Measurements from ENCODE around the gene MTHFD1L. TPM values are rescaled to one million over a fixed set of nuclear protein-coding genes. Genes with fewer than 3 reads are reported as not detected.

The MTHFD1L gene
- total and polyA plus RNA-seq, 2 of the 8 experiments (the other 6 are each of a cell fraction or from before 2014, with no cell fraction given), result 29.2 to 105 TPM

- 86% methylated on average over 6 of the region's 6 CpGs; no CpG with 5 or more reads in 1 of the 2 experiments for WGBS, 2 experiments (ENCODE audit: extremely low coverage in 1 of 2, insufficient coverage in 1 of 2, insufficient read length in 1 of 2, insufficient replicate concordance in 2 of 2, low coverage in 1 of 2, low lambda C conversion rate in 2 of 2, missing lambda C conversion rate in 1 of 2)
- Histone ChIP-seq H2AK5ac (ENCODE audit: low read depth, low read length) (no peak overlapping the region), H3K79me2 (ENCODE audit: control insufficient read depth in 1 of 2, insufficient read depth in 2 of 2, low read length in 2 of 2) (no peaks in the 10 kb centered on the region), H3K27me3 (replicated peaks in 1 of 4; ENCODE audit: control insufficient read depth in 3 of 4, extremely low read depth in 1 of 4, insufficient read depth in 3 of 4, low read length in 3 of 4) (no peaks in the 10 kb centered on the region), H2AFZ (ENCODE audit: low read length) (no peak overlapping the region), H2BK12ac (ENCODE audit: low read depth, low read length) (no peak overlapping the region), H4K5ac (ENCODE audit: insufficient read length, low read depth, low read length) (no peak overlapping the region), H2BK120ac (replicated peaks; ENCODE audit: low read depth, low read length) (no peak overlapping the region), H3K9ac (replicated peaks in 1 of 4; ENCODE audit: extremely low read depth in 1 of 4, low read depth in 3 of 4, low read length in 3 of 4) (no peak overlapping the region), H3K4me3 (ENCODE audit: extremely low read depth in 1 of 4, insufficient read depth in 2 of 4, low read depth in 3 of 4, low read length in 4 of 4) (no peak overlapping the region), H4K20me1 (replicated peaks in 1 of 2; ENCODE audit: control insufficient read depth in 1 of 2, insufficient read depth in 2 of 2, low read length in 2 of 2) (no peaks in the 10 kb centered on the region), H4K91ac (replicated peaks; ENCODE audit: insufficient read length, low read length) (no peak overlapping the region), H3K14ac (ENCODE audit: insufficient read length) (no peak overlapping the region), H3K4ac (replicated peaks; ENCODE audit: insufficient read length, low read depth, low read length) (no peak overlapping the region), H3K18ac (ENCODE audit: extremely low read depth, low read length) (no peak overlapping the region), H2BK5ac (ENCODE audit: low read depth, low read length) (no peak overlapping the region), H2BK20ac (ENCODE audit: low read length) (no peak overlapping the region), H4K8ac (ENCODE audit: extremely low read depth, insufficient read depth, low read length) (no peak overlapping the region), H3K27ac (ENCODE audit: low read depth, low read length) (no peak overlapping the region), H3K23ac (ENCODE audit: insufficient read length) (no peak overlapping the region), H3K36me3 (ENCODE audit: control insufficient read depth in 2 of 4, insufficient read depth in 4 of 4, low read length in 3 of 4) (no peaks in the 10 kb centered on the region), H3K23me2 (ENCODE audit: low read depth, low read length) (no peaks in the 10 kb centered on the region), H2BK15ac (ENCODE audit: low read length) (no peak overlapping the region), H3K56ac (replicated peaks; ENCODE audit: insufficient read length, low read depth, low read length) (no peak overlapping the region), H3K4me1 (replicated peaks in 1 of 4; ENCODE audit: control insufficient read depth in 3 of 4, insufficient read depth in 4 of 4, low read length in 3 of 4) (peaks cover 2 to 7% (median 3%) of the 10 kb centered on the region in 4 experiments; a peak in 5 of 7 replicates), H3K9me3 (ENCODE audit: insufficient read depth in 2 of 2, low read depth in 1 of 2, low read length in 1 of 2) (peaks cover 0 to 5% of the 10 kb centered on the region in 2 experiments; a peak in 2 of 4 replicates), H3K79me1 (ENCODE audit: low read depth, low read length) (no peaks in the 10 kb centered on the region), H3K4me2 (ENCODE audit: insufficient read depth in 1 of 2, low read depth in 2 of 2, low read length in 2 of 2) (no peak overlapping the region)
- CTCF ChIA-PET (ENCODE audit: partially characterized antibody), result interaction anchor here (0.7 to 1.4 kb wide), 2 partner anchors 9 to 205 kb away, joined by 3 to 5 read pairs; no protein-coding TSS in a partner anchor
- FAIRE-seq (no peak), DNase-seq (ENCODE audit: low read depth in 1 of 2, low spot score in 2 of 2) (no peak)
- TF ChIP-seq, protein P1, sequence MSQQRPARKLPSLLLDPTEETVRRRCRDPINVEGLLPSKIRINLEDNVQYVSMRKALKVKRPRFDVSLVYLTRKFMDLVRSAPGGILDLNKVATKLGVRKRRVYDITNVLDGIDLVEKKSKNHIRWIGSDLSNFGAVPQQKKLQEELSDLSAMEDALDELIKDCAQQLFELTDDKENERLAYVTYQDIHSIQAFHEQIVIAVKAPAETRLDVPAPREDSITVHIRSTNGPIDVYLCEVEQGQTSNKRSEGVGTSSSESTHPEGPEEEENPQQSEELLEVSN (IDR thresholded peaks at IDR 0.05), result 0 out of 2 replicates have a peak, but pooled peaks have one; percentile 21
- no peak for TF ChIP-seq SIN3A (conservative IDR thresholded peaks at IDR 0.05 in 1 of 2, IDR thresholded peaks at IDR 0.05 in 1 of 2; ENCODE audit: low read depth in 1 of 2, low read length in 2 of 2)
- no peak for TF ChIP-seq CEBPB (IDR thresholded peaks at IDR 0.05; ENCODE audit: low read depth, low read length)
- POLR2A ChIA-PET (ENCODE audit: partially characterized antibody), result no interaction called here
Observed at GRCh38 chr6:151130329-151130728, 264.8 kb downstream of the MTHFD1L start.

Data from H1 (cell line).